Measurements from ENCODE around the gene TEKT2. TPM values are rescaled to one million over a fixed set of nuclear protein-coding genes. Genes with fewer than 3 reads are reported as not detected.

Gene TEKT2
- total and polyA plus RNA-seq, 2 donors (not counting 3 experiments of a cell fraction or from before 2014, with no cell fraction given): 0.38 to 0.61 TPM

DNA sequence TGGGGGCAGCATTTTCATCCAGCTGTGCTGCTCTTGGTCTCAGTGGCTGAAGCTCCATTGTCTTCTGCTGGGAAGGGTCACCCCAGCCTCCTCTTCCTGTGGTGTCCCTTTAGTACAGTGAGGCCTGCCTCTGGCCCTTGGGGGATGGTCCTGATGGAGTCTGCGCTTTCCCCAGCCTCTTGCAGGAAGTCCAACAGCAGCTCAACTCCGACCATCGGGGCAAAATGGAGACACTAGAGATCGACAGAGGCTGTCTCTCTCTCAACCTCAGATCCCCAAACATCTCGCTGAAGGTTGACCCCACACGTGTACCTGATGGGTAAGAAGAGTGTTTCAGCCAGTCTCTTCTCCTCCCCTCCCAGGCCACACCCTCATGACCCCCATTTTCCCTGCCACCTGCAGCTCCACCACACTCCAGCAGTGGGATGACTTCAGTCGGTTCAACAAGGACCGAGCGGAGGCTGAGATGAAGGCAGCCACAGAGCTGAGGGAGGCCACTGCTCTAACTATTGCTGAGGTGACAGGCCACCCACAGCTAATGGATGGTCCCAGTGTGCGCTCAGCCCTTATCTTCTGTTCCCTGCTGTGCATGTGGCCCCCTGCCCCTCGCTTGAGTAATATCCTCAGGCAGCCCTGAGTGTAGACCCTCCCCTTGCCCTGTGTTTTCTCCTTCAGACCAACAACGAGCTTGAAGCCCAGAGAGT, 2.8 kb downstream of the TEKT2 start:
- Histone ChIP-seq H3K4me3 (replicated peaks in 1 of 3; ENCODE audit: insufficient read depth in 1 of 3, low read depth in 1 of 3, low read length in 3 of 3) (no peak overlapping the region), H3K9me1 (replicated peaks; ENCODE audit: control insufficient read depth, extremely low read depth, insufficient read depth, low read length) (no peaks in the 10 kb centered on the region), H3K27ac (ENCODE audit: insufficient read depth, low read depth, low read length) (no peak overlapping the region), H2AFZ (ENCODE audit: low read depth, low read length) (no peak overlapping the region), H3K9ac (replicated peaks; ENCODE audit: extremely low read depth, insufficient read depth, low read length) (no peak overlapping the region), H3K4me1 (ENCODE audit: control insufficient read depth, extremely low read depth, insufficient read depth, low read length) (peaks cover 8% of the 10 kb centered on the region), H3K36me3 (ENCODE audit: control insufficient read depth in 2 of 2, extremely low read depth in 1 of 2, insufficient read depth in 2 of 2, low read length in 2 of 2) (peaks cover 0 to 7% of the 10 kb centered on the region in 2 experiments), H3K79me2 (ENCODE audit: control insufficient read depth, insufficient read depth, low read length) (peaks cover 22% of the 10 kb centered on the region), H4K20me1 (replicated peaks; ENCODE audit: control insufficient read depth, extremely low read depth, insufficient read depth, low read length) (no peaks in the 10 kb centered on the region), H3K27me3 (ENCODE audit: control insufficient read depth in 2 of 2, insufficient read depth in 2 of 2, low read length in 2 of 2) (no peaks in the 10 kb centered on the region), H3K4me2 (ENCODE audit: insufficient read depth, low read length) (no peak overlapping the region), H3K9me3 (replicated peaks; ENCODE audit: control insufficient read depth, insufficient read depth, low read length) (no peaks in the 10 kb centered on the region)
- intact Hi-C loops (cut with micrococcal nuclease) (no loop called here), dilution Hi-C loops (cut with MboI; ENCODE audit: extremely low pct_ligation_motif_present, low sequenced_read_pairs) (no loop called here)
- TF ChIP-seq, protein P1, sequence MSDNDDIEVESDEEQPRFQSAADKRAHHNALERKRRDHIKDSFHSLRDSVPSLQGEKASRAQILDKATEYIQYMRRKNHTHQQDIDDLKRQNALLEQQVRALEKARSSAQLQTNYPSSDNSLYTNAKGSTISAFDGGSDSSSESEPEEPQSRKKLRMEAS (IDR thresholded peaks at IDR 0.05; ENCODE audit: insufficient read depth, insufficient read length): no peak
- TF ChIP-seq POLR2AphosphoS5 (IDR thresholded peaks at IDR 0.05; ENCODE audit: insufficient read depth, low read depth, low read length) (no peak), FOS (IDR thresholded peaks at IDR 0.05; ENCODE audit: borderline replicate concordance, insufficient read depth, low read length) (no peak), MYC (IDR thresholded peaks at IDR 0.05; ENCODE audit: low read depth, low read length) (no peak), GATA2 (IDR thresholded peaks at IDR 0.05; ENCODE audit: insufficient read depth, insufficient read length, low read depth, low read length) (no peak), POLR2A (IDR thresholded peaks at IDR 0.05; ENCODE audit: low read depth, low read length) (no peak), EZH2 (IDR thresholded peaks at IDR 0.05; ENCODE audit: borderline replicate concordance, low read depth, low read length, severe bottlenecking) (no peak), JUN (IDR thresholded peaks at IDR 0.05; ENCODE audit: borderline replicate concordance, insufficient read depth, insufficient read length, low read depth) (no peak)
- TF ChIP-seq, protein P2, sequence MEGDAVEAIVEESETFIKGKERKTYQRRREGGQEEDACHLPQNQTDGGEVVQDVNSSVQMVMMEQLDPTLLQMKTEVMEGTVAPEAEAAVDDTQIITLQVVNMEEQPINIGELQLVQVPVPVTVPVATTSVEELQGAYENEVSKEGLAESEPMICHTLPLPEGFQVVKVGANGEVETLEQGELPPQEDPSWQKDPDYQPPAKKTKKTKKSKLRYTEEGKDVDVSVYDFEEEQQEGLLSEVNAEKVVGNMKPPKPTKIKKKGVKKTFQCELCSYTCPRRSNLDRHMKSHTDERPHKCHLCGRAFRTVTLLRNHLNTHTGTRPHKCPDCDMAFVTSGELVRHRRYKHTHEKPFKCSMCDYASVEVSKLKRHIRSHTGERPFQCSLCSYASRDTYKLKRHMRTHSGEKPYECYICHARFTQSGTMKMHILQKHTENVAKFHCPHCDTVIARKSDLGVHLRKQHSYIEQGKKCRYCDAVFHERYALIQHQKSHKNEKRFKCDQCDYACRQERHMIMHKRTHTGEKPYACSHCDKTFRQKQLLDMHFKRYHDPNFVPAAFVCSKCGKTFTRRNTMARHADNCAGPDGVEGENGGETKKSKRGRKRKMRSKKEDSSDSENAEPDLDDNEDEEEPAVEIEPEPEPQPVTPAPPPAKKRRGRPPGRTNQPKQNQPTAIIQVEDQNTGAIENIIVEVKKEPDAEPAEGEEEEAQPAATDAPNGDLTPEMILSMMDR (IDR thresholded peaks at IDR 0.05; ENCODE audit: extremely low read depth in 1 of 2, insufficient read depth in 1 of 2, low read depth in 1 of 2, low read length in 2 of 2): no peak
- ChIA-PET POLR2A (no interaction called here), CTCF (interaction anchor here (0.7 to 1.0 kb wide), 2 partner anchors 204 to 225 kb away, joined by 3 read pairs; partner anchors contain the start of gene AGO1)
- BruUV-seq (replicated peaks): no TSS peak
- DNase-seq (ENCODE audit: low read depth, low spot score) (no peak), FAIRE-seq (no peak)
